Lower lobe of right lung (tissue), 2 donors: ENCODE measurements around the gene KYNU. TPM values are rescaled to one million over a fixed set of nuclear protein-coding genes. Genes with fewer than 3 reads are reported as not detected.
"Not testable (repeated sequence)": the region's sequence is repeated elsewhere in the genome, so short reads cannot be mapped to it uniquely, and the experiment has no call there.

Experiments used
- ATAC-seq, 2 donors: fragments of 200-7000 bp; cut with Tn5 transposase; one replicate each; pipeline ENCODE4 v1.9.1; 2020 to 2022; ENCODE audit warnings: mild to moderate bottlenecking in 2 of 2, moderate library complexity in 2 of 2
- DNase-seq: peaks from one replicate; pipeline ENCODE4 v3.0.0-alpha.2; 2020
- H3K27ac ChIP-seq: fragments of 200-600 bp; one replicate; pipeline ENCODE4 v1.8.0; 2022
- H3K27me3 ChIP-seq: fragments of 200-600 bp; one replicate; pipeline ENCODE4 v1.8.0; 2022; ENCODE audit warnings: low read depth
- H3K36me3 ChIP-seq: fragments of 200-600 bp; one replicate; pipeline ENCODE4 v1.8.0; 2022; ENCODE audit warnings: mild to moderate bottlenecking
- H3K4me1 ChIP-seq: fragments of 200-600 bp; one replicate; pipeline ENCODE4 v1.8.0; 2022
- H3K4me3 ChIP-seq: fragments of 200-600 bp; one replicate; pipeline ENCODE4 v1.8.0; 2022; ENCODE audit warnings: mild to moderate bottlenecking
- H3K9me3 ChIP-seq: fragments of 200-600 bp; one replicate; pipeline ENCODE4 v1.8.0; 2022
- CTCF ChIP-seq: fragments of 200-600 bp; IDR thresholded peaks from one replicate; pipeline ENCODE4 v1.8.0; 2022; ENCODE audit warnings: antibody characterized with exemption, mild to moderate bottlenecking
- intact Hi-C: fragments of 100-400 bp; cut with DNase I; formaldehyde crosslinking; loops from one replicate; pipeline ENCODE4 v1.11.0; 2022
- total RNA-seq: library from RNA; stranded (reverse); fragmentation: NEBNext Ultra II Directional; extraction: Animal tissue kit (Norgen Biotek cat#: 25700); gene quantifications from one replicate; pipeline ENCODE4 v1.2.1, GENCODE V29; 2021
- donor health status: DM: no; HTN: yes; CAD: no; lungs with severe emphysema.

KYNU gene
- total RNA-seq, 1 donor from 2014 or later = 30.6 TPM

DNA sequence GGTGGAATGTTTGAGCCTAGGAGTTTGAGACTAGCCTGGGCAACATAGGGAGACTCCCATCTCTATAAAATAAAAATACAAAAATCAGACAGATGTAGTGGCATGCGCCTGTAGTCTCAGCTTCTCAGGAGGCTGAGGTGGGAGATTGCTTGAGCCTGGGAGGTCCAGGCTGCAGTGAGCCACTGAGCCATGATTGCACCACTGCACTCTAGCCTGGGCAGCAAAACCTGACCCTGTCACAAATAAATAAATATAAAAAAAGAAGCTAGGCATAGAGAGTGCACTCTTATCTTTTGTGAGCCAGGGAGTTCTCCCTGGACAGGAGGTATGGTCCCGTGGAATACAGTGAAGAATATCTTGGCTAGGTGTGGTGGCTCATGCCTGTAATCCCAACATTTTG, 11.0 kb upstream of the KYNU start:
- intact Hi-C loops = no loop called here
- Histone ChIP-seq H3K4me3 (no peak overlapping the region), H3K36me3 (no peaks in the 10 kb centered on the region), H3K4me1 (peaks cover 14% of the 10 kb centered on the region), H3K27ac (peak overlapping the region; percentile 34), H3K27me3 (no peaks in the 10 kb centered on the region), H3K9me3 (no peaks in the 10 kb centered on the region)
- DNase-seq = no peak
- TF ChIP-seq CTCF = no peak
- peak in 1 of 2 donors; percentile 11 for ATAC-seq

DNA sequence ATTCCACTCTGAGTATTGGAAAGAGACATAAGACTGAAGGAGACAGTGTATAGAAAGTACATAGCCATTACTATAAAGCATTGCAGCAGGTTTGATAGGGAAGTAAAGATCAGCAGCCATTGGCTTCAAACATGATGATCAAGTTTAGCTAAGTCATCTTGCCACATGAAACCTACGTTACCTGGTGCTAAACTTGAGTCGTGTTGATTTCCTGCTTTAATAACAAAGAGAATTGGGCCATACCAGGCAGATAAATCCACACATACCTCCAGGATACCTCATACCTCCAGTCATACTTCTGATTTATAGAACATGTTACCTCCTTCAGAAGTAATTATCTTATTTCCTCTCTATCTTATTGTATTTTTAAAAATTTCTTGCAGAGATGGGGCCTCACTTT, 10.3 kb upstream of the KYNU start:
- Histone ChIP-seq H3K9me3 (no peaks in the 10 kb centered on the region), H3K27ac (peak overlapping the region; percentile 34), H3K4me3 (no peak overlapping the region), H3K27me3 (no peaks in the 10 kb centered on the region), H3K36me3 (no peaks in the 10 kb centered on the region), H3K4me1 (peaks cover 14% of the 10 kb centered on the region)
- DNase-seq (no peak), ATAC-seq (no peak)
- intact Hi-C loops = no loop called here
- TF ChIP-seq CTCF = no peak

DNA sequence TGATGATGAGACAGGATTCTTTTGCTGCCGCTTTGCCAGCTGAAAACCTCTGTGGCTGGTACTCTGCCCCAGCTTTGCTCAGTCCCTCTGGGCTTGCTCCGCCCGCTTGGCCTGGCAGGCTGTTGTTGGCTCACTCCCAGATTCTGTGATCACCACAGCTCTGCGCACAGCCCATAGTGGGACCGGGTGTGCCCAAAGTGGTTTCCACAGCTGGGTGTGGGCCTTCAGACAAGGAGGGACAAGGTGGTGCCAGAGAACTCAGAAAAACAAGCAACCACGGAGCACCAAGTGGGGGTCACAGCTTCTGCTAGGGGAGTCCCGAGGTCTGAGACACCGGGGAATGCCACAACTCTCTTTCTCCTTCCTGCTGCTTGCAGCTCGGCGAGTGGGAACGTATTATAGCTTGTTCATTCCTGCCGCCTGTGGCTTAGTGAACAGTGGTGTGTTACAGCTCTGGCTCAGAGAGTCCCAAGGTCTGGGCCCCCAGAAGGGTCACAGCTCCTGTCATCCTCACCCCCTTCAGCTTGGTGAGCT, 9.2 kb upstream of the KYNU start:
- Histone ChIP-seq H3K4me1 (peaks cover 14% of the 10 kb centered on the region), H3K4me3 (no peak overlapping the region), H3K27me3 (no peaks in the 10 kb centered on the region), H3K36me3 (no peaks in the 10 kb centered on the region), H3K9me3 (no peaks in the 10 kb centered on the region), H3K27ac (peak overlapping the region; percentile 61)
- TF ChIP-seq CTCF = no peak
- ATAC-seq = peak; percentile 90 to 96
- intact Hi-C loops = no loop called here
- DNase-seq = peak; percentile 83

DNA sequence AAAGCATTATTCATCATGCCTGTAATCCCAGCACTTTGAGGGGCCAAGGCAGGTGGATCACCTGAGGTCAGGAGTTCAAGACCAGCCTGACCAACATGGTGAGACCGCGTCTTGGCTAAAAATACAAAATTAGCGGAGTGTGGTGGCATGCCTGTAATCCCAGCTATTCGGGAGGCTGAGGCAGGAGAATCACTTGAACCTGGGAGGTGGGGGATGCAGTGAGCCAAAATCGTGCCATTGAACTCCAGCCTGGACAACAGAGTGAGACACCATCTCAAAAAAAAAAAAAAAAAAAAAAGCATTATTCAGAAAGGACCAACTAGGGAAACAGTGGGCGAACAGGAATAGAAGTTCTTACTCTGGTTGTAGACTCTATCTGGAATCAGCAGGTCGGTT, 8.4 kb upstream of the KYNU start:
- DNase-seq, ATAC-seq, H3K9me3 ChIP-seq, H3K27me3 ChIP-seq, intact Hi-C loops, H3K36me3 ChIP-seq, H3K4me3 ChIP-seq: not testable (repeated sequence)
- Histone ChIP-seq H3K4me1 (peaks cover 19% of the 10 kb centered on the region), H3K27ac (peak overlapping the region; percentile 61)

DNA sequence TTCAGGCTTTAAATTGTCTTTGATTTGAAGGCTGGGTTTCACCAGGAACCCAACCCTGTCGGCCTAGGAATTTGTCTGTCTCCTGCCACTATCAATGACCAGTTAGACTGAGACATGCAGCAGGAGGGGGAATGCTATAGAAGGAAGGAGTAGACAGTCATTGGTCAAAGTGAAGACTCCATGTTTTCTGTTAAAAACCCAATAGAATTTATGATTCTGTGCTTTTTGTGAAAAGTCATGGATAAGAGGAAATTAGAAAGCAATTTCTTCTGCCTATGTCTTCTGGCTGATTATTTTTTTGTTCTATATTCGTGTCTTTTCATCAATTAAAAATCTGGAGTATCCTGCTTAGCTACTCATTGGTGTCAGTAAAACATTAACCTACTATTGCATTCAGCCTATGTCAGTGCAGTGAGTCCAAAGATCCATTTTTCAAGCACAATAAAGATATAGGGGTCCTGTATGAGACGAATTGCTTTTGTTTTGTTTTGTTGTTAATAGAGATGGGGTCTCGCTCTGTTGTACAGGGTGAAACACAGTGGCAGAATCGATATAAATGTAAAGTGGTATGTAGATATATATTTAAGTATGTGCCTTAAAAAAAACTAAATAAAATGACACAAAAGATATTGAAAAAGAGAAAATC, 7.9 kb upstream of the KYNU start:
- intact Hi-C loops = no loop called here
- Histone ChIP-seq H3K9me3 (no peaks in the 10 kb centered on the region), H3K4me3 (no peak overlapping the region), H3K27ac (no peak overlapping the region), H3K36me3 (no peaks in the 10 kb centered on the region), H3K4me1 (peaks cover 22% of the 10 kb centered on the region), H3K27me3 (no peaks in the 10 kb centered on the region)
- no peak for TF ChIP-seq CTCF
- ATAC-seq (no peak), DNase-seq (no peak)

GRCh38 chr2:142870526-142870925, 6.9 kb upstream of the KYNU start:
- no peak for DNase-seq
- Histone ChIP-seq H3K27me3 (no peaks in the 10 kb centered on the region), H3K9me3 (no peaks in the 10 kb centered on the region), H3K36me3 (no peaks in the 10 kb centered on the region), H3K27ac (no peak overlapping the region), H3K4me3 (no peak overlapping the region), H3K4me1 (peaks cover 22% of the 10 kb centered on the region)
- no peak for ATAC-seq
- intact Hi-C loops = no loop called here
- no peak for TF ChIP-seq CTCF
